HL-60 (cell line): ENCODE results near the gene B3GNT8.

ENCODE experiments used
- DNase-seq, 2 experiments: peaks; one replicate each; pipeline ENCODE4 v3.0.0-alpha.2; 2010 to 2020; ENCODE audit warnings: low read depth in 1 of 2, low spot score in 1 of 2
- H3K27ac ChIP-seq: fragments of 250-450 bp; sonication (Bioruptor Pico); replicated peaks from 2 replicates; pipeline ENCODE4 v1.5.1; 2020; ENCODE audit warnings: mild to moderate bottlenecking, moderate library complexity
- H3K27me3 ChIP-seq: fragments of 250-450 bp; sonication (Bioruptor Pico); 2 replicates; pipeline ENCODE4 v1.5.1; 2021; ENCODE audit warnings: mild to moderate bottlenecking, moderate library complexity; ENCODE audit not compliant: insufficient read depth, poor library complexity, severe bottlenecking
- H3K4me3 ChIP-seq: replicated peaks from 2 replicates; pipeline ENCODE4 v1.5.1; 2011; ENCODE audit warnings: mild to moderate bottlenecking, control low read depth, low read length; ENCODE audit not compliant: insufficient read depth
- GABPA ChIP-seq: IDR thresholded peaks from 2 replicates; pipeline ENCODE4 v1.6.1; 2012; ENCODE audit warnings: low read depth
- POLR2AphosphoS5 ChIP-seq: IDR thresholded peaks from 2 replicates; pipeline ENCODE4 v1.6.1; 2012; ENCODE audit warnings: low read depth
- SPI1 ChIP-seq: IDR thresholded peaks from 2 replicates; pipeline ENCODE4 v1.6.1; 2012; ENCODE audit warnings: low read depth, mild to moderate bottlenecking, borderline replicate concordance
- TF ChIP-seq, protein P1 (sequence below): IDR thresholded peaks from one replicate; pipeline ENCODE4 v1.5.1; 2011; ENCODE audit warnings: low read length, control low read depth, inconsistent platforms; ENCODE audit not compliant: insufficient read depth
- TF ChIP-seq, protein P2 (sequence below): IDR thresholded peaks from 2 replicates; pipeline ENCODE4 v1.6.1; 2012; ENCODE audit warnings: low read depth; ENCODE audit not compliant: insufficient replicate concordance

Gene B3GNT8

DNA sequence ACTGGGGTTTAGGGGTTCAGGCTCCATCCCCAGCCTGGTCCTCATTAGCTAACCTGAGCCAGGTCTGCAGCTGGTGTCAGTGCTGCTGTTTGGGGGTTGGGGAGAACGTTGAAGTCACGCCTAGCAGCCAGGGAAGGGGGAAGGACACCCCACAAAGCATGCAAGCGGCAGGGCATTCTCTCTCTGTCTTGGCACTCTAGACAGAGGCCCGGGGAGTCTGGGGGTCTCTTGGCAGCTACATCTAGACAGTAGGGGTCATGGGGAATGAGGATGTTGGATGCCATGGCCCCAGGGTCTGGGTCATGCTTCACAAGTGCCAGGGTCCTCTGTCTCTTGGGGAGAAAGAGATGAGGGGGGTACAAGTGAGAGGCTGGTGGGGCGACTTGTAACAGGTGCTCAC, 18.4 kb upstream of the B3GNT8 start:
- H3K27ac ChIP-seq, result no peak overlapping the region
- DNase-seq, result no peak
- TF ChIP-seq POLR2AphosphoS5, result no peak
- TF ChIP-seq, protein P1, sequence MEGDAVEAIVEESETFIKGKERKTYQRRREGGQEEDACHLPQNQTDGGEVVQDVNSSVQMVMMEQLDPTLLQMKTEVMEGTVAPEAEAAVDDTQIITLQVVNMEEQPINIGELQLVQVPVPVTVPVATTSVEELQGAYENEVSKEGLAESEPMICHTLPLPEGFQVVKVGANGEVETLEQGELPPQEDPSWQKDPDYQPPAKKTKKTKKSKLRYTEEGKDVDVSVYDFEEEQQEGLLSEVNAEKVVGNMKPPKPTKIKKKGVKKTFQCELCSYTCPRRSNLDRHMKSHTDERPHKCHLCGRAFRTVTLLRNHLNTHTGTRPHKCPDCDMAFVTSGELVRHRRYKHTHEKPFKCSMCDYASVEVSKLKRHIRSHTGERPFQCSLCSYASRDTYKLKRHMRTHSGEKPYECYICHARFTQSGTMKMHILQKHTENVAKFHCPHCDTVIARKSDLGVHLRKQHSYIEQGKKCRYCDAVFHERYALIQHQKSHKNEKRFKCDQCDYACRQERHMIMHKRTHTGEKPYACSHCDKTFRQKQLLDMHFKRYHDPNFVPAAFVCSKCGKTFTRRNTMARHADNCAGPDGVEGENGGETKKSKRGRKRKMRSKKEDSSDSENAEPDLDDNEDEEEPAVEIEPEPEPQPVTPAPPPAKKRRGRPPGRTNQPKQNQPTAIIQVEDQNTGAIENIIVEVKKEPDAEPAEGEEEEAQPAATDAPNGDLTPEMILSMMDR, result no peak
- TF ChIP-seq SPI1, result no peak
- TF ChIP-seq, protein P2, sequence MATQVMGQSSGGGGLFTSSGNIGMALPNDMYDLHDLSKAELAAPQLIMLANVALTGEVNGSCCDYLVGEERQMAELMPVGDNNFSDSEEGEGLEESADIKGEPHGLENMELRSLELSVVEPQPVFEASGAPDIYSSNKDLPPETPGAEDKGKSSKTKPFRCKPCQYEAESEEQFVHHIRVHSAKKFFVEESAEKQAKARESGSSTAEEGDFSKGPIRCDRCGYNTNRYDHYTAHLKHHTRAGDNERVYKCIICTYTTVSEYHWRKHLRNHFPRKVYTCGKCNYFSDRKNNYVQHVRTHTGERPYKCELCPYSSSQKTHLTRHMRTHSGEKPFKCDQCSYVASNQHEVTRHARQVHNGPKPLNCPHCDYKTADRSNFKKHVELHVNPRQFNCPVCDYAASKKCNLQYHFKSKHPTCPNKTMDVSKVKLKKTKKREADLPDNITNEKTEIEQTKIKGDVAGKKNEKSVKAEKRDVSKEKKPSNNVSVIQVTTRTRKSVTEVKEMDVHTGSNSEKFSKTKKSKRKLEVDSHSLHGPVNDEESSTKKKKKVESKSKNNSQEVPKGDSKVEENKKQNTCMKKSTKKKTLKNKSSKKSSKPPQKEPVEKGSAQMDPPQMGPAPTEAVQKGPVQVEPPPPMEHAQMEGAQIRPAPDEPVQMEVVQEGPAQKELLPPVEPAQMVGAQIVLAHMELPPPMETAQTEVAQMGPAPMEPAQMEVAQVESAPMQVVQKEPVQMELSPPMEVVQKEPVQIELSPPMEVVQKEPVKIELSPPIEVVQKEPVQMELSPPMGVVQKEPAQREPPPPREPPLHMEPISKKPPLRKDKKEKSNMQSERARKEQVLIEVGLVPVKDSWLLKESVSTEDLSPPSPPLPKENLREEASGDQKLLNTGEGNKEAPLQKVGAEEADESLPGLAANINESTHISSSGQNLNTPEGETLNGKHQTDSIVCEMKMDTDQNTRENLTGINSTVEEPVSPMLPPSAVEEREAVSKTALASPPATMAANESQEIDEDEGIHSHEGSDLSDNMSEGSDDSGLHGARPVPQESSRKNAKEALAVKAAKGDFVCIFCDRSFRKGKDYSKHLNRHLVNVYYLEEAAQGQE, result no peak
- TF ChIP-seq GABPA, result no peak
- H3K4me3 ChIP-seq, result no peak overlapping the region
- H3K27me3 ChIP-seq, result no peaks in the 10 kb centered on the region

DNA sequence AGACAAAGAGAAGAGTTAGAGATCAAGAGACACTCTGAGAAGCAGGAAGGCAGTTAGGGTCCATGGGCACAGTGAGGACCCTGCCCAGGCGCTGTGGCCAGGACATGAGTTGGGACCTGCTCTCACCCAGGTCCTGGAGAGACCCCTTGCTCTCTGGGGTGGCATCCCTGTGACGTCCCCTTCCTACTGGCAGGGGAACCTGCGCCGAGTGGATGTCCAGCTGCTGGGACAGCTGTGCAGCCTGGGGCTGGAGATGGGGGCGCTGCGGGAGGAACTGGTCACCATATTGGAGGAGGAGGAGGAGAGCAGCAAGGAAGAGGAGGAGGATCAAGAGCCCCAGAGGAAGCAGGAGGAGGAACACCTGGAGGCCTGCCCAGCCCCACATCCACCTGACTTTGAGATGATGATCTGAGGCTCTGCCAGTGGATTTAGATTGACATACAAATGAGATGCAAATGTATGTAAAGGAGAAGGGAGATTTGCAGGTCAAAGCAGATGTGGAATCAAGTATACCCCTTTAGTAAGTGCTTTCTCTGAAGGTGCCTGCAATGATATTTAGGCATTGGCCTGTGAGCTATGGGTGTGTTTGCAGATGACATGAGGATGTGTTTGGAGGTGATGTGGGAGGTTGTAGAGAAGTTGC, 16.8 kb upstream of the B3GNT8 start:
- H3K4me3 ChIP-seq, result no peak overlapping the region
- DNase-seq, result no peak

DNA sequence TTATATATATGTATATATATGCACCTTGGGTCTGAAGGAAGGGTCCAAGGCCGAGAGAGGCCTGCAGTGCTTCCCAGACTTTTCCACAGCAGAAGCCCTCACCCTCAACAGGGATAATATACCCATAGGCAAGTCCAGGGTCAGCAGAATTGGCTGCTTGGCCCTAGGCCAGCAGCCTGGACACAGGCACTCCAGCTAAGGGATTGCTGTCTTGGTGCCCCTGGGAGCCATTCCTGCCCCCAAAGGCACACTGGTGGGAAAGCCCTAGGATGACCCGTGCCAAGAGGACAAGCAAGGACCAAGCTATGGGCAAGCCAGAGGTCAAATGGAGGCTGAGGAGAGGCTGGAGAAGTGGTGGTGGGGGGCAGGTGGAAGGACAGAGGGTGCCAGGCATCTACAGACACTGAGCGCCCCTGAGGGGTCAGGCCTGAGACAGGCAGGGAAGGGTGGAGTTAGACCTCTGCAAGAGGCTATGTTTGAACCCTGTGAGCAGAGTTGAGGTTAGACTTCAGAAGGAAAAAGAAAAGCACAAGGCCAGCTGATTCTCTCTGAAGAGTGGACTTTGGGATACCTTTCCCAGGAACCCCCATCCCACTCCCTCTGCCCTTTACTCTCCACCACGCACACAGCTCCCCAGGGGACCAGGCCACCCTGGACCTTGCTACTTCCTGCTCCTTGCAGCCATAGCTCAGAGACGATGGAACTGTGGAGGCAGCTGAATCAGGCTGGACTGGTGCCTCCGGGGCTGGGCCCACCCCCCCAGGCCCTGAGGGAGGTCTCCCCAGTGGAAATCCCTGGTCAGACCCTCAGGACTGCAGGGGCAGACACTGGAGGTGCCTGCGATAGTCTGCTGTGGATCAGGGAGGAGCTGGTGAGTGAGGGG, 15.5 kb upstream of the B3GNT8 start, which contains the start of gene ERICH4:
Gene ERICH4, plus strand, starts transcription at position 684 of the 883 bp plus-strand sequence. Its CDS starts 14 bp downstream, at position 698.
- no peak for TF ChIP-seq SPI1
- TF ChIP-seq, protein P2, result no peak
- TF ChIP-seq POLR2AphosphoS5, result no peak
- TF ChIP-seq GABPA, result no peak
- TF ChIP-seq, protein P1, result no peak
- no peaks in the 10 kb centered on the region for H3K27me3 ChIP-seq
- H3K27ac ChIP-seq, result no peak within 1 kb of the TSS
- no peak within 1 kb of the TSS for H3K4me3 ChIP-seq
- DNase-seq, result no peak

More for the DNA sequence above, 16.8 kb upstream of the B3GNT8 start:
- Histone ChIP-seq H3K27ac (no peak overlapping the region), H3K27me3 (no peaks in the 10 kb centered on the region)
- TF ChIP-seq, protein P1, result no peak
- TF ChIP-seq, protein P2, result no peak
- TF ChIP-seq POLR2AphosphoS5, result no peak
- TF ChIP-seq SPI1, result no peak
- TF ChIP-seq GABPA, result no peak
